ENCODE measurements around the gene CHCHD1. TPM values are rescaled to one million over a fixed set of nuclear protein-coding genes. Genes with fewer than 3 reads are reported as not detected.

Gene CHCHD1
- total and polyA plus RNA-seq, 3 donors from 2014 or later = 27.9 to 37.4 (median 31.3) TPM

DNA sequence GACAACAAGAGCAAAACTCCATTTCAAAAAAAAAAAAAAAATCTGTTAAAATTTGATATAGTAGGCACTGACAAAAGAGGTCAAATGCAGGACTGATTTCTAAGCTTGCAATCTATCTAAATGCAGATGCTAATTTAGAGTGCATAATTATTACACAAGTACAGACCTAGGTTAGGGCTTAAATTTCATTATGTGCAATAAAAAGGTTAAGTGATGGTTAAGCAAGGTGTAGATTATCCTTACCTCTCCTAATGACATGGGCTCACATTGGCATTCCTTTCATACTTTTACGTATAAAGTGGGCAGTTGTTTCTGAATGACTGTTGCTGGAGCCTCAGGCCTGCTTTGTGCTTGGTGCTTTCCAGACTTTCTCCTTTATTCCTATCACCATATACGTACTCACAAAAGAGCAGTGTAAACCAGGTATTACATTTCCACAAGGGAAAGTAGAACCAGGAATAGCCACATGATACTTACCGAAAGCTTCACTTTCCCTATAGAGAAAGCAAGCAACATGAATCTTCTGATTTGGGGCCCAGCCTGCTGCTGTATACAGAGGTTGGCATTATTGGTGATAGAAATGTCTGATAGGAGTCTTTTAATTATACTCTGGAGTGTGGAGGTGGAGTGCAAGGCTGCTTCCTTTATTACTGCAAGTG is 2.2 kb upstream of the CHCHD1 start:
- DNase-seq = no peak
- no peaks in the 10 kb centered on the region for H3K9me3 ChIP-seq
- no peaks in the 10 kb centered on the region for H3K36me3 ChIP-seq (ENCODE audit: low read depth, missing control alignments)
- no peak overlapping the region for H3K4me3 ChIP-seq
- WGBS, 2 donors = 83 to 84% methylated on average over 3 of the region's 3 CpGs
- peaks cover 12% of the 10 kb centered on the region for H3K4me1 ChIP-seq
- TF ChIP-seq POLR2A (IDR thresholded peaks at IDR 0.05) = no peak
- TF ChIP-seq CTCF (IDR thresholded peaks at IDR 0.05) = no peak
- intact Hi-C loops (cut with DNase I; ENCODE audit: low total_unique reads) = no loop called here
- no peak overlapping the region for H3K27ac ChIP-seq
- H3K27me3 ChIP-seq = no peaks in the 10 kb centered on the region

DNA sequence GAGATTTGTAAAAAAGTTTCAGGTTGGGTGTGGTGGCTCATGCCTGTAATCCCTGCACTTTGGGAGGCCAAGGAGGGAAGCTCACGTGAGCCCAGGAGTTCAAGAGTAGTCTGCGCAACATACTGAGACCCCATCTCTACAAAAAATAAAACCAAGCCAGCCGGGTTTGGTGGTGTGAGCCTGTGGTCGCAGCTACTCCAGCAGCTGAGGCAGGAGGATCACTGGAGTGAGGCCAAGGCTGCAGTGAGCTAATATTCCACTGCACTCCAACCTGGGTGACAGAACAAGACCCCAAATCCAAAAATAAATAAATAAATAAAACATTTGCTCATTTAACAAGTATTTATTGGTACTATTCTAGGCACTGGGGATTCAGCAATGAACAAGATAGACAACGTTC is 1.5 kb upstream of the CHCHD1 start:
- H3K4me3 ChIP-seq = no peak overlapping the region
- no peak for TF ChIP-seq CTCF (IDR thresholded peaks at IDR 0.05)
- TF ChIP-seq POLR2A (IDR thresholded peaks at IDR 0.05) = no peak
- no peaks in the 10 kb centered on the region for H3K9me3 ChIP-seq
- WGBS, 2 donors = 67 to 77% methylated on average over 5 of the region's 5 CpGs
- H3K27me3 ChIP-seq = no peaks in the 10 kb centered on the region
- H3K4me1 ChIP-seq = peaks cover 11% of the 10 kb centered on the region
- intact Hi-C loops (cut with DNase I; ENCODE audit: low total_unique reads) = no loop called here
- DNase-seq = no peak
- H3K36me3 ChIP-seq (ENCODE audit: low read depth, missing control alignments) = no peaks in the 10 kb centered on the region
- H3K27ac ChIP-seq = no peak overlapping the region

DNA sequence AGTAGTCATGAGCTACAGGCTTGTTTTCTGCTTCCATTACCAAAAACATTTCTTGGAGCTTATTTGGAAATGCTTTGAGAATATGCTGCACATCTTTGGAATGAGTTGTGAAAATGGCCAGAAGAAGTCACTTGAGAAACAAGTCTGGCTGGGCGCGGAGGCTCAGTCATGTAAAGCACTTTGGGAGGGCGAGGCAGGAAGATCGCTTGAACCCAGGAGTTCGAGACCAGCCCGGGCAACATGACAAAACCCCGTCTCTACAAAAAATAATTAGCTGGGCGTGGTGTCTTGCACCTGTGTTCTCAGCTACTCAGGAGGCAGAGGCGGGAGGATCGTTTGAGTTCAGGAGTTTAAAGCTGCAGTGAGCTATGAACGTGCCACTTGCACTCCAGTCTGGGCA is 882 bp upstream of the CHCHD1 start:
- DNase-seq = no peak
- Histone ChIP-seq H3K4me1 (peaks cover 11% of the 10 kb centered on the region), H3K36me3 (ENCODE audit: low read depth, missing control alignments) (no peaks in the 10 kb centered on the region), H3K27me3 (no peaks in the 10 kb centered on the region), H3K4me3 (peak overlapping the region; percentile 87 to 97), H3K27ac (no peak overlapping the region), H3K9me3 (no peaks in the 10 kb centered on the region)
- 17 to 21% methylated on average over 11 of the region's 11 CpGs for WGBS, 2 donors
- TF ChIP-seq POLR2A (IDR thresholded peaks at IDR 0.05) (no peak), CTCF (IDR thresholded peaks at IDR 0.05) (no peak)
- intact Hi-C loops (cut with DNase I; ENCODE audit: low total_unique reads) = no loop called here

DNA sequence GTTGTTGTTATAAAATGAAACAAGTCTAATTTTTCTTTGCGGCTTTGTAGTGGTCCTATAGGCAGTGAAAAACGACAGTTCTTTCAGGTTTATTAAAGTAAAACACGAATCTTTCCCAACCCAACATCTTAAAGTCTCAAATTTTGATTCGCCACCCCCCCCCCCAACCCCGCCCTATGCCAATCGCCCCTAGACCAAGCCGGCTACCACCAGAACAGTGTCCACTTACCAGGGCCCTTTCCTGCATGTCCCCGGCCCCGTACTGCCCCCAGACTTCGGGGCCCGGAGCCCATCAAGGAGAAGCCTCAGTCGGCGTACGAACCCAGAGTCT is 335 bp upstream of the CHCHD1 start:
- H3K27me3 ChIP-seq = no peaks in the 10 kb centered on the region
- H3K27ac ChIP-seq = peak overlapping the region; percentile 87 to 94
- DNase-seq = no peak
- WGBS, 2 donors = 1 to 2% methylated on average over 14 of the region's 14 CpGs
- no peaks in the 10 kb centered on the region for H3K36me3 ChIP-seq (ENCODE audit: low read depth, missing control alignments)
- intact Hi-C loops (cut with DNase I; ENCODE audit: low total_unique reads) = no loop called here
- TF ChIP-seq CTCF (IDR thresholded peaks at IDR 0.05) (no peak), POLR2A (IDR thresholded peaks at IDR 0.05) (no peak)
- peak overlapping the region; percentile 87 to 97 for H3K4me3 ChIP-seq
- no peaks in the 10 kb centered on the region for H3K9me3 ChIP-seq
- H3K4me1 ChIP-seq = peaks cover 14% of the 10 kb centered on the region

DNA sequence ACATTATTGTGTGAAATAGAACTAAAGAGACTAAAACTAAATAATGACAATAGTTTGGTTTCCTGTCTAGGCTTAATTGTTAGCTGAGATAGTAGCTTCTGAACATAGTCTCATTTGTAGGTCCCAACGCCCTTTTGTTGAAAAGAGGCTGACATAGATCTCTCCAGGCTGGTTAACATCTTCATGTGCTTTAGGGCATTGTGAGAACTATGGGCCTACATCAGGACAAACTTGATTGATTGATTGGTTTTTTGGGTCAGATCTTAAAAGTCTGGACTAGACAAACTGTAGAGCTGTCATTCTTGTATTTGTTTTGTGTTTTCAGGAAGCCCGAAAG is 869 bp downstream of the CHCHD1 start:
- no peaks in the 10 kb centered on the region for H3K36me3 ChIP-seq (ENCODE audit: low read depth, missing control alignments)
- 33 to 43% methylated on average over 2 of the region's 2 CpGs for WGBS, 2 donors
- intact Hi-C loops (cut with DNase I; ENCODE audit: low total_unique reads) = no loop called here
- H3K27me3 ChIP-seq = no peaks in the 10 kb centered on the region
- peaks cover 23% of the 10 kb centered on the region for H3K4me1 ChIP-seq
- H3K27ac ChIP-seq = peak overlapping the region; percentile 87 to 94
- DNase-seq = no peak
- peak overlapping the region; percentile 87 to 97 for H3K4me3 ChIP-seq
- H3K9me3 ChIP-seq = no peaks in the 10 kb centered on the region
- TF ChIP-seq CTCF (IDR thresholded peaks at IDR 0.05) (no peak), POLR2A (IDR thresholded peaks at IDR 0.05) (no peak)
